ENCODE measurements around the gene METTL14.

DNA sequence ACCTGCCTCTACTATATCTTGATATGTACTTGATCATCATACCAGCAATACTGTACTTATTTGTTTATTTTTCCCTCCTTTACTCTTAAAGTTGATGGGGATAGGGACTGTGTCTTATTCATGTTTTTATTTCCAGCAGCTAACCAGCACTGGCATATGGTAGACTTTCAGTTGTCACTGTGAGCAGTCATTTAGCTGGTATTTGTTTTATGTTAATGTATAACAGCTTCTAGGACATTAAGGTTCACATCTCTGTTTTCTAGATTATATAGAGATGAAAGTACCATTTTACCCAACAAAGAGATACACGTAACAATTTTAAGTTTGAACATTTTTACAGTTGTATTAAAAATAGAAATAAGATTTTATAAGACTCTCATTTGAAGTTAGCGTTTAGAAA lies 17.9 kb downstream of the METTL14 start:
- TF ChIP-seq, protein P1, sequence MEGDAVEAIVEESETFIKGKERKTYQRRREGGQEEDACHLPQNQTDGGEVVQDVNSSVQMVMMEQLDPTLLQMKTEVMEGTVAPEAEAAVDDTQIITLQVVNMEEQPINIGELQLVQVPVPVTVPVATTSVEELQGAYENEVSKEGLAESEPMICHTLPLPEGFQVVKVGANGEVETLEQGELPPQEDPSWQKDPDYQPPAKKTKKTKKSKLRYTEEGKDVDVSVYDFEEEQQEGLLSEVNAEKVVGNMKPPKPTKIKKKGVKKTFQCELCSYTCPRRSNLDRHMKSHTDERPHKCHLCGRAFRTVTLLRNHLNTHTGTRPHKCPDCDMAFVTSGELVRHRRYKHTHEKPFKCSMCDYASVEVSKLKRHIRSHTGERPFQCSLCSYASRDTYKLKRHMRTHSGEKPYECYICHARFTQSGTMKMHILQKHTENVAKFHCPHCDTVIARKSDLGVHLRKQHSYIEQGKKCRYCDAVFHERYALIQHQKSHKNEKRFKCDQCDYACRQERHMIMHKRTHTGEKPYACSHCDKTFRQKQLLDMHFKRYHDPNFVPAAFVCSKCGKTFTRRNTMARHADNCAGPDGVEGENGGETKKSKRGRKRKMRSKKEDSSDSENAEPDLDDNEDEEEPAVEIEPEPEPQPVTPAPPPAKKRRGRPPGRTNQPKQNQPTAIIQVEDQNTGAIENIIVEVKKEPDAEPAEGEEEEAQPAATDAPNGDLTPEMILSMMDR (IDR thresholded peaks at IDR 0.05; ENCODE audit: low read depth, low read length), result no peak
- TF ChIP-seq EZH2phosphoT487 (IDR thresholded peaks at IDR 0.05; ENCODE audit: low read depth), result no peak
